GM19043 (cell line): ENCODE results near the gene IFIT3.

Source experiments
- ATAC-seq: cut with Tn5 transposase; IDR thresholded peaks from one replicate; pipeline ENCODE4 v1.9.1; 2021; ENCODE audit warnings: low read depth; ENCODE audit not compliant: unreplicated experiment

IFIT3 gene

DNA sequence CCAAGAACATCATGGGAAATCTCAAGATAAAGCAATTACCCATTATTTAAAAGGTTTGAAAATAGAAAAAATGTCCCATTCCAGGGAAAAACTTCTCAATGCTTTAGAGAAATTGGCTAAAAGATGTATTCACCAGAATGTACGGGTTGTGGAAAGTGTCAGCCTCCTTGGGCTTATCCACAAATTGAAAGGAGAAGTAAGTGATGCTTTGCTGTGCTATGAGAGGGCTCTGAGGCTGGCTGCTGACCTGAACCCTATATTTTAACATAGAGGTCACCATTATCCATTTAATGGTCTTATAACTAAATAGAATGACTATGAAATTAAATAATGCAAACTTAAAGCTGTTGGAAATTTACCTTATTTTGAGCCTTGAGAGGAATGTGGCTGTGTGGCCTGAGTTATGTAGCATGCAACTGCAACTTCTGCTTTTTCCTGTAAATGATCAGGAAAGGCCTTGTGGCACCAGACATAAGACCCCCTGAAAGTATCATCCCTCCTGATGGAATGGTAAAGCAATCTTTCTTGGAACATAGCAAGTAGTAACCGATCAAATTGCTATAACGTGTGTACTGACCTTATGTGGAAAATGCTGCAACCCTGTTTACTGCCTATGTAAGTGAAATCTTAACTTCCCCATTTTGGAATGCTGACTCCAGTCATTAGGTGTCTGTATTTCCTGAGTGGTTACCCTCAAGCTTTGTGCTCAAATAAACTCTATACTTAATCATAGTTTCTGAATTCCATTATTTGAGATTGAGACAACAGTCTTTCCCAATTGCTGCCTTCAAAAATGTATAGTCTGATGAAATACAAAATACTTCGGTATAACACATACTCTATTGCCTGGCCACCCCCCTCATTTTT is 56.9 kb downstream of the IFIT3 start:
- ATAC-seq = no peak

DNA sequence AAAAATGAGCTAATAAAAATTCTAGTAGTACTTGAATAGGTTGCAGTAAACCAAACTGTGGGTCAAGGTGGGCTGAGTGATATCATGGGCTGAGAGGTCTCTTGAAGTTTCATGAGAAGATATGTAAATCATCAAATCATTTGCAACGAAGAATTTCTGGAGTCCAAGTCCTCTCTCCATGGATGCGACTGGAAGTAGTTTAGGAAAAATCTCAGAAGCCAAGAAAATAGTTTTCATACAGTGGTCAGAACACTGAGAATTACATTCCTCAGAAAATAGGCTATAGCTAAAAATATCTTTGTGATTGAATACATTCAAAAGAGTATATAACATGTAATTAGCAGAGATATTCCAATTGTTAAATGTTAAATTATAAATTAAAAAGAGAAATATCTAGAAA is 61.0 kb downstream of the IFIT3 start:
- ATAC-seq = no peak

- ATAC-seq = no peak
Measured at GRCh38 chr10:89389254-89389653, 61.5 kb downstream of the IFIT3 start.
